ENCODE results near the gene FAM131A. TPM values are rescaled to one million over a fixed set of nuclear protein-coding genes. Genes with fewer than 3 reads are reported as not detected.
A peak's percentile ranks its signal among the peaks of the same experiment; 100 is the strongest.

FAM131A gene
- total RNA-seq, 1 donor from 2014 or later = 50.5 TPM

DNA sequence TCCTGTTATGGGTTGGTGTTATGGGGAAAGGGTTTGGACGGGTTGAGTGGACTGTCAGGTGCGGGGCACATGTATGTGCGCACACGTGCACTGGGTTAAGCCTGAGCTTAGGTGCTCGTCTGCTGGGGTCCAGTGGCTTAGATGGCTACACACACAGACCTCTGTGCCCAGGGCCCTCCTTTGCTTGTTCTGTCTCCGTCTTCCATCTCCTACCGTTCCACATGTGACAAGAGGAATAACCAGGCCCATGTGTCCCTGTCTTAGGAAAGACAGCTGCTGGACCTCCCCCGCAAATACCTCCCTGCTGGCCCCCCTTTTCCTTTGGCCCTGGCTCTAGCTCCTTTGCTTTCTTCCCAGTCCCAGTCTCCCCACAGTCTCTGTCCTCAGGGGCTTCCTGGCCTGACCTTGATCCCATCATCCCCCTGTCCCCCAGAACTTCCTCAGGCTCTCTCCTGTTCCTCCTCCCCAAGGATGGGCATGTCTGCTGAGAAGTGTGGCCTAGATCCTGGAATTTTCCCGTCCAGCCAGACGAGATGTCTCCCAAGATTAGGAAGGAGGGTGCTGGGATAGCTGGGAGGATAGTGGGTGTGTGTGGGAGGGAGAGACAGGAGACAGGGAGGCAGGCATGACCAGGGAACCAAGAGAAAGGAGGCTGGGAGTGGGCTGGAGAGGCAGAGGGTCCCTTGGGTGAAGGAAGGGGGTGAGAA lies 41.4 kb downstream of the FAM131A start:
- no peak for DNase-seq

- no peak for DNase-seq
These were observed 42.2 kb downstream of the FAM131A start, which contains the start of gene CHRD for GRCh38 chr3:184379358-184380184. Gene CHRD, plus strand, starts transcription at chr3:184380054. Its CDS starts 265 bp downstream, at chr3:184380319.

DNA sequence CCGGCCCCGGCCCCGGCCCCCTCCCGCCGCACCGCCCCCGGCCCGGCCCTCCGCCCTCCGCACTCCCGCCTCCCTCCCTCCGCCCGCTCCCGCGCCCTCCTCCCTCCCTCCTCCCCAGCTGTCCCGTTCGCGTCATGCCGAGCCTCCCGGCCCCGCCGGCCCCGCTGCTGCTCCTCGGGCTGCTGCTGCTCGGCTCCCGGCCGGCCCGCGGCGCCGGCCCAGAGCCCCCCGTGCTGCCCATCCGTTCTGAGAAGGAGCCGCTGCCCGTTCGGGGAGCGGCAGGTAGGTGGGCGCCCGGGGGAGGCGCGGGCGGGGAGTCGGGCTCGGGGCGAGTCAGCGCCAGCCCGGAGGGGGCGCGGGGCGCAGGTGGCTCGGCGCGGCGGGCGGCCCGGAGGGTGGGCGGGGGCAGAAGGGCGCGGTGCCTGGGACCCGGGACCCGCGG lies 42.8 kb downstream of the FAM131A start:
- peak; percentile 46 for DNase-seq

- no peak for DNase-seq
These were observed 43.3 kb downstream of the FAM131A start for GRCh38 chr3:184380627-184381260.

DNA sequence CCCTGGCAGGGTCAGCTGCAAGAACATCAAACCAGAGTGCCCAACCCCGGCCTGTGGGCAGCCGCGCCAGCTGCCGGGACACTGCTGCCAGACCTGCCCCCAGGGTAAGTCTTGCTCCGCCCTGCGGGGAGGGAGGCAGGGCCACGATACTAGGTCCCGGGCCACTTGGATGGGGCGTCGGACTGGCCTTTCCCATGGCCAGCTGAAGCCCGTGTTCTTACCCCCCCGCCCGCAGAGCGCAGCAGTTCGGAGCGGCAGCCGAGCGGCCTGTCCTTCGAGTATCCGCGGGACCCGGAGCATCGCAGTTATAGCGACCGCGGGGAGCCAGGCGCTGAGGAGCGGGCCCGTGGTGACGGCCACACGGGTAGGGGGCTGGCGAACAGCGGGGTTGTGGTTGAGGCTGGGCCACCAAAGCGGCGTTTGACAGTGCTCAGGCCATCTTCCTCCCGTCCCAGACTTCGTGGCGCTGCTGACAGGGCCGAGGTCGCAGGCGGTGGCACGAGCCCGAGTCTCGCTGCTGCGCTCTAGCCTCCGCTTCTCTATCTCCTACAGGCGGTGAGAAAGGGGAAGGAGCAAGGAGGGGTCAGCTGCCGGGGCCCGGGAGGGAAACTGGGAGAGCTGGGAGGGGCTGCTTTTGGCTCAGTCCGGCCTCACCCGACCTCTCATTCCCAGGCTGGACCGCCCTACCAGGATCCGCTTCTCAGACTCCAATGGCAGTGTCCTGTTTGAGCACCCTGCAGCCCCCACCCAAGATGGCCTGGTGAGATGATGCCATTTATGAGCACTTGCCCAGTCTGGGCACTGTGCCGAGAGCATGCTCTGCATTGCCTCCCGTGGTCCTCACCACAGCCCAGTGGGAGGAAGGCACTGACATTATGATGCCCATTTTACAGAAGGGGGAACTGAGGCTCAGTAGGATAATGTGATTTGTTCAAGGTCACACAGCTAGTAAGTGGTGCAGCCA lies 44.1 kb downstream of the FAM131A start:
- peak; percentile 14 for DNase-seq

- no peak for DNase-seq
These were observed 45.1 kb downstream of the FAM131A start for GRCh38 chr3:184382326-184383032.

GRCh38 chr3:184383033-184383740 lies 45.8 kb downstream of the FAM131A start:
- no peak for DNase-seq

DNA sequence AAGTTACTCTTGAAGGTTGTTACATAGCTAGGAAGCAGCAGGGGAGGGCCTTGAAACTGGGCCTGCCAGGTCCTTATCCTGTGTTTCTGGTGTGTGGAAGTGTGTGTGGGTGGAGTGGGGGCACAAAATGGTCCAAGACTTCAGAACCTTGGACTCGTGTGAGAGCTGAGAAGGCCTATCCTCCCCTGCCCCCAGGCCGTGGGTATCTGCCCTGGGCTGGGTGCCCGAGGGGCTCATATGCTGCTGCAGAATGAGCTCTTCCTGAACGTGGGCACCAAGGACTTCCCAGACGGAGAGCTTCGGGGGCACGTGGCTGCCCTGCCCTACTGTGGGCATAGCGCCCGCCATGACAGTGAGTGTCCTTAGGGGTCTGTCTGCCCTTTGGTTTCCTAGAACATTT lies 46.9 kb downstream of the FAM131A start:
- DNase-seq = no peak

DNA sequence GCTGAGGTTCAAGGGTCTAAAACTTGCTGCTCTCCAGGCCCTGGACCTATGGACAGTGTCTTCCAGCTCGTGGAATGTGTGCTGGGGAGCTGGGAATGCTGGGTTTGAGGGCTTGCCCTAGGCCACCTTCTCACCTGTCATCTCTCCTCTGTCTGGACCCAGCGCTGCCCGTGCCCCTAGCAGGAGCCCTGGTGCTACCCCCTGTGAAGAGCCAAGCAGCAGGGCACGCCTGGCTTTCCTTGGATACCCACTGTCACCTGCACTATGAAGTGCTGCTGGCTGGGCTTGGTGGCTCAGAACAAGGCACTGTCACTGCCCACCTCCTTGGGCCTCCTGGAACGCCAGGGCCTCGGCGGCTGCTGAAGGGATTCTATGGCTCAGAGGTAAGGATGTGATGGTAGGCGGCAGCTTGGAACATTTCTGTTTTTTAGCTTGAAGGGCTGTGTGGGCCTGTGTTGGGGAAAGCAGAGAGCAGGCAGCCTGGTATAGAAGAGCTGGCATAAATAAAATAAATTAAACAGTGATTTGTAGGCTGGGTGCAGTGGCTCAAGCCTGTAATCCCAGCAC lies 47.5 kb downstream of the FAM131A start:
- DNase-seq = no peak

- no peak for DNase-seq
These were observed 48.8 kb downstream of the FAM131A start for GRCh38 chr3:184386047-184386806.

DNA sequence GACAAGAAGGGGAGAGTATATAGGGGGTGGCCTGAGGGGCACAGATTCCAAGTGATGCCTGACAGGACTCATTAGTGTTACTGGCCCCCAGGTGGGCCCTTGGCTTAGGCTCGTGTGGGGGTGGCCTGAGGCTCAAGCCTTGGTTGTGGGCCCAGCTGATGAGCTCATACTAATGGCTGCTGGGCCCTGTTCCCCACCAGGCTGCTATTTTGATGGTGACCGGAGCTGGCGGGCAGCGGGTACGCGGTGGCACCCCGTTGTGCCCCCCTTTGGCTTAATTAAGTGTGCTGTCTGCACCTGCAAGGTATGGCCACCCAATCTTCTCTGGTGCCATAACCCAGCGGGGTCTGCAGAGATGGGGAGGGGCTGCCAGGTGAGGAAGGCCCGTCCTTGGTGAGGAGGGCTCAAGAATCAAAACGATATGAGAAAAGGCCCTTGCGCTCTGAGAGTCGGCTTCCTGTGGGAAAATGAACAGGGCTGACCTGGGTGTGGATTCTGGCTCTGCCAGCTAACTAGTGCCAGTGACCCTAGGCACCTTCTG lies 49.8 kb downstream of the FAM131A start:
- DNase-seq = no peak

GRCh38 chr3:184388164-184388935 lies 51.0 kb downstream of the FAM131A start:
- no peak for DNase-seq

DNA sequence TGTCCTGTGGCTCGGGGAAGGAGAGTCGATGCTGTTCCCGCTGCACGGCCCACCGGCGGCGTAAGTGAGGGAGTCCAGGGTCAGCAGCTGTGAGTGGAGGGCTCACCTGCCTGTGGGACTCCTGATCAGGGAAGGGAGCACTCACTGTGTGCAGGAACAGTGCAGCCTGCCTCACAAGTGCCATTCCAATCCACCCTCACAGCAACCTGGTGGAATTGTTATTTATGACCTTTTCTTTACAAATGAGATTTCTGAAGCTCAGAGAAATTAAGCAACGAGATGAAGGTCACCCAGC lies 51.5 kb downstream of the FAM131A start:
- DNase-seq = no peak

DNA sequence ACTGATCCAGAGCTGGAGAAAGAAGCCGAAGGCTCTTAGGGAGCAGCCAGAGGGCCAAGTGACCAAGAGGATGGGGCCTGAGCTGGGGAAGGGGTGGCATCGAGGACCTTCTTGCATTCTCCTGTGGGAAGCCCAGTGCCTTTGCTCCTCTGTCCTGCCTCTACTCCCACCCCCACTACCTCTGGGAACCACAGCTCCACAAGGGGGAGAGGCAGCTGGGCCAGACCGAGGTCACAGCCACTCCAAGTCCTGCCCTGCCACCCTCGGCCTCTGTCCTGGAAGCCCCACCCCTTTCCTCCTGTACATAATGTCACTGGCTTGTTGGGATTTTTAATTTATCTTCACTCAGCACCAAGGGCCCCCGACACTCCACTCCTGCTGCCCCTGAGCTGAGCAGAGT lies 52.0 kb downstream of the FAM131A start:
- no peak for DNase-seq

DNA sequence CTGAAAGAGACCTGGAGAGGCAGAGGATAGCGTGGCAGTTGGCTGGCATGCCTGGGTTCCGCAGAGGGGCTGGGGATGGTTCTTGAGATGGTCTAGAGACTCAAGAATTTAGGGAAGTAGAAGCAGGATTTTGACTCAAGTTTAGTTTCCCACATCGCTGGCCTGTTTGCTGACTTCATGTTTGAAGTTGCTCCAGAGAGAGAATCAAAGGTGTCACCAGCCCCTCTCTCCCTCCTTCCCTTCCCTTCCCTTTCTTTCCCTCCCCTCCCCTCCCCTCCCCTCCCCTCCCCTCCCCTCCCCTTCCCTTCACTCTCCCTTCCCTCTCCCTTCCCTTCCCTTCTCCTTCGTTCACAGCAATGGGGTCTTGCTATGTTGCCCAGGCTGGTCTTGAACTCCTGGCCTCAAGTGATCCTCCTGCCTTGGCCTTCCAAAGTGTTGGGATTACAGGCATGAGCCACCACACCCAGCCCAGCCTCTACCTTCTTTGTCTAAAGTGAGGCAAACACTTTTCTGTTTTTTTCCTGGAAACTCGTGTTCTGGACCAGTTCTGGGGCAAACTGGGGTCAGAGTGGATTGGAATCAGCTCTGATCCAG lies 52.6 kb downstream of the FAM131A start:
- no peak for DNase-seq

- no peak for DNase-seq
These were observed 53.9 kb downstream of the FAM131A start for GRCh38 chr3:184391266-184391665.

- DNase-seq = no peak
These were observed 57.9 kb downstream of the FAM131A start for GRCh38 chr3:184395320-184395660.
